KMS-11 (cell line): Measurements from ENCODE around the gene CCR9.
A peak's percentile ranks its signal among the peaks of the same experiment; 100 is the strongest.
"Not testable (repeated sequence)": the region's sequence is repeated elsewhere in the genome, so short reads cannot be mapped to it uniquely, and the experiment has no call there.

ENCODE experiments used
- H2AFZ ChIP-seq: fragments of 200-600 bp; sonication (generic); 2 replicates; pipeline ENCODE4 v1.6.1; 2016; ENCODE audit warnings: antibody characterized with exemption, mixed run types, low read depth
- H3K27ac ChIP-seq: fragments of 200-600 bp; sonication (generic); 2 replicates; pipeline ENCODE4 v1.6.1; 2016; ENCODE audit warnings: mild to moderate bottlenecking, mixed run types
- H3K27me3 ChIP-seq: fragments of 200-600 bp; sonication (generic); 2 replicates; pipeline ENCODE4 v1.6.1; 2017; ENCODE audit warnings: mild to moderate bottlenecking, low read depth, mixed run types, moderate library complexity; ENCODE audit not compliant: insufficient read depth
- H3K36me3 ChIP-seq: fragments of 200-600 bp; sonication (generic); 2 replicates; pipeline ENCODE4 v1.6.1; 2017; ENCODE audit warnings: mild to moderate bottlenecking, mixed run types; ENCODE audit not compliant: insufficient read depth
- H3K4me1 ChIP-seq: fragments of 200-600 bp; sonication (generic); 2 replicates; pipeline ENCODE4 v1.6.1; 2016; ENCODE audit warnings: mild to moderate bottlenecking, low read depth, mixed run types; ENCODE audit not compliant: poor library complexity, severe bottlenecking
- H3K4me2 ChIP-seq: fragments of 200-600 bp; sonication (generic); 2 replicates; pipeline ENCODE4 v1.7.0; 2016; ENCODE audit warnings: mild to moderate bottlenecking, mixed run types
- H3K4me3 ChIP-seq: fragments of 200-600 bp; sonication (generic); IDR thresholded peaks from 2 replicates; pipeline ENCODE4 v1.6.1; 2017; ENCODE audit warnings: low read depth, low read length, mixed read lengths; ENCODE audit not compliant: insufficient read depth
- H3K79me2 ChIP-seq: fragments of 200-600 bp; sonication (generic); 2 replicates; pipeline ENCODE4 v1.6.1; 2016; ENCODE audit warnings: low read depth, mixed run types; ENCODE audit not compliant: insufficient read depth
- H3K9ac ChIP-seq: fragments of 200-600 bp; sonication (generic); 2 replicates; pipeline ENCODE4 v1.6.1; 2016; ENCODE audit warnings: mild to moderate bottlenecking, mixed run types
- H4K20me1 ChIP-seq: fragments of 200-600 bp; sonication (generic); 2 replicates; pipeline ENCODE4 v1.6.1; 2016; ENCODE audit warnings: mild to moderate bottlenecking, mixed run types; ENCODE audit not compliant: insufficient read depth
- CTCF ChIP-seq: fragments of 200-600 bp; sonication (generic); conservative IDR thresholded peaks from 2 replicates; pipeline ENCODE4 v1.6.1; 2017; ENCODE audit warnings: low read depth, mild to moderate bottlenecking, antibody characterized with exemption, low read length, moderate library complexity, mixed read lengths

CCR9 gene

DNA sequence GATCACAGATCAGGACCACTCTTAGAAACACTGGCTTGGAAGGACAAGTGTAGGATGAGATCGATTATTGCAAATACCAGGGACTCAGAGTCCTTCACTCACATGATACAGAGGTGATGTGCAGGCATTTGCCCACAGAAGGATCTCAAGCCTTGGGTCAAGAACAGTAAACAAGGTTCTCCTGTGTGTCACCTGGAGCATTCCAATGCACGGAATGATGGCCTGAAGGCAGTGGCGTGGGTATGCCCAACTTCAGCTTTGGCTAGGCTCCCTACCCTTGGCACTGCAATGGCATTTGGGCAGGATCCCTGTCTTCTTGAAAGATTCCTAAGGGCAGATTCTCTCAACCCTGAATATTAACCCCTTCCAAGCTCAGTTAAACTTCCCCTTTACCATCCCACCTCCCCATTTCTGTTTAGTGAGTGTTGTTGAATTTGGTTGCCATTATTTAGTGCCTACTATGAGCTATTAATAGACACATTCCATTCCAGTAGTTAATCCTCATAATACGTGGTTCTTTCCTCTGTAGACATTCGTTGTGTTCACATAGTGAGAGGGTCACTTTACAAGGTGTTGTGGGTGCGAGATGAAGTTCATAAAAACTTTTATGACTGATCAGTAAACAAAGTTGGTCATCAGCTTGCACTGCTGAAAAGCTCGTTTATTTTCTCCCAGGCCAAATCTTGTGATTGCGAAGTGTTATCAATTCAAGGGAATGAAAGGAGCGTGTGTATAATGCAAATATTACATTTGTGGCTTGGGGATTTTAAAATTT lies 43.3 kb upstream of the CCR9 start:
- no peaks in the 10 kb centered on the region for H3K36me3 ChIP-seq
- no peak overlapping the region for H2AFZ ChIP-seq
- no peak overlapping the region for H3K4me2 ChIP-seq
- no peak overlapping the region for H3K9ac ChIP-seq
- no peaks in the 10 kb centered on the region for H3K27me3 ChIP-seq
- no peak overlapping the region for H3K4me3 ChIP-seq
- H3K79me2 ChIP-seq = no peaks in the 10 kb centered on the region
- peaks cover 8% of the 10 kb centered on the region for H3K4me1 ChIP-seq
- no peaks in the 10 kb centered on the region for H4K20me1 ChIP-seq
- no peak overlapping the region for H3K27ac ChIP-seq
- TF ChIP-seq CTCF = no peak

GRCh38 chr3:45844616-45845015 lies 41.7 kb upstream of the CCR9 start:
- no peak overlapping the region for H3K27ac ChIP-seq

GRCh38 chr3:45848392-45848791 lies 38.0 kb upstream of the CCR9 start:
- H3K4me3 ChIP-seq = no peak overlapping the region
- no peak overlapping the region for H3K27ac ChIP-seq
- H3K4me2 ChIP-seq = no peak overlapping the region
- no peaks in the 10 kb centered on the region for H3K36me3 ChIP-seq
- H3K9ac ChIP-seq = no peak overlapping the region
- no peaks in the 10 kb centered on the region for H3K27me3 ChIP-seq
- no peaks in the 10 kb centered on the region for H4K20me1 ChIP-seq
- peaks cover 23% of the 10 kb centered on the region for H3K4me1 ChIP-seq
- H3K79me2 ChIP-seq = no peaks in the 10 kb centered on the region
- no peak overlapping the region for H2AFZ ChIP-seq
- TF ChIP-seq CTCF = no peak

More at GRCh38 chr3:45844616-45845015, 41.7 kb upstream of the CCR9 start:
- no peak overlapping the region for H3K9ac ChIP-seq
- no peaks in the 10 kb centered on the region for H3K36me3 ChIP-seq
- peaks cover 8% of the 10 kb centered on the region for H3K4me1 ChIP-seq
- H2AFZ ChIP-seq = no peak overlapping the region
- TF ChIP-seq CTCF = no peak
- H4K20me1 ChIP-seq = no peaks in the 10 kb centered on the region
- H3K79me2 ChIP-seq = no peaks in the 10 kb centered on the region
- H3K4me3 ChIP-seq = no peak overlapping the region
- no peaks in the 10 kb centered on the region for H3K27me3 ChIP-seq
- H3K4me2 ChIP-seq = no peak overlapping the region; the same call in 1 of the 2 replicates

- Histone ChIP-seq H3K4me1 (peaks cover 23% of the 10 kb centered on the region), H3K36me3 (no peaks in the 10 kb centered on the region), H3K9ac (no peak overlapping the region), H4K20me1 (no peaks in the 10 kb centered on the region), H3K4me2 (peak overlapping the region; percentile 41), H2AFZ (no peak overlapping the region), H3K79me2 (no peaks in the 10 kb centered on the region), H3K4me3 (no peak overlapping the region), H3K27me3 (no peaks in the 10 kb centered on the region; the same call in 1 of the 2 replicates), H3K27ac (peak overlapping the region; percentile 1; the same call in 1 of the 2 replicates)
- no peak for TF ChIP-seq CTCF
These were observed 33.5 kb upstream of the CCR9 start for GRCh38 chr3:45852828-45853227.

- not testable (repeated sequence) for H3K27ac ChIP-seq, H2AFZ ChIP-seq, H4K20me1 ChIP-seq, H3K9ac ChIP-seq, H3K79me2 ChIP-seq, H3K27me3 ChIP-seq, H3K4me2 ChIP-seq, H3K36me3 ChIP-seq, H3K4me3 ChIP-seq
- H3K4me1 ChIP-seq = peaks cover 37% of the 10 kb centered on the region
These were observed 30.0 kb upstream of the CCR9 start for GRCh38 chr3:45856323-45856722.

GRCh38 chr3:45857024-45857423 lies 29.3 kb upstream of the CCR9 start:
- not testable (repeated sequence) for H2AFZ ChIP-seq, H3K79me2 ChIP-seq, H3K36me3 ChIP-seq, H3K4me3 ChIP-seq, H3K9ac ChIP-seq, H3K4me2 ChIP-seq, H3K27ac ChIP-seq, H4K20me1 ChIP-seq, H3K27me3 ChIP-seq
- peaks cover 40% of the 10 kb centered on the region for H3K4me1 ChIP-seq
